Stimulated activated CD4-positive, alpha-beta T cell treated with anti-CD3 and anti-CD28 coated beads, Interleukin-1b, Interleukin-23, amount 100 ng/mL, for 1 hour (primary cell): ENCODE results near the gene NGB.
"Not testable (repeated sequence)": the region's sequence is repeated elsewhere in the genome, so short reads cannot be mapped to it uniquely, and the experiment has no call there.

ENCODE experiments used
- DNase-seq, 2 donors: peaks; one replicate each; pipeline ENCODE4 v3.0.0-alpha.2; 2020; ENCODE audit warnings: low read depth in 2 of 2

The NGB gene

GRCh38 chr14:77296155-77296554, 25.1 kb upstream of the NGB start:
- no peak for DNase-seq

GRCh38 chr14:77290705-77291104, 19.7 kb upstream of the NGB start:
- DNase-seq, result no peak

- no peak for DNase-seq
These were observed 15.6 kb upstream of the NGB start for GRCh38 chr14:77286576-77286975.

- no peak for DNase-seq
These were observed 13.5 kb upstream of the NGB start for GRCh38 chr14:77284466-77284865.

- no peak for DNase-seq
These were observed 13.1 kb upstream of the NGB start for GRCh38 chr14:77284066-77284465.

GRCh38 chr14:77281852-77282410, 10.9 kb upstream of the NGB start:
- no peak for DNase-seq

GRCh38 chr14:77280921-77281320, 9.9 kb upstream of the NGB start:
- not testable (repeated sequence) for DNase-seq

- no peak for DNase-seq
These were observed 8.7 kb upstream of the NGB start for GRCh38 chr14:77279719-77280118.

GRCh38 chr14:77278461-77279230, 7.6 kb upstream of the NGB start:
- no peak for DNase-seq

- DNase-seq, result no peak
These were observed 6.0 kb upstream of the NGB start for GRCh38 chr14:77276959-77277358.

- no peak for DNase-seq
These were observed 5.4 kb upstream of the NGB start for GRCh38 chr14:77276295-77276935.

- DNase-seq, result no peak
These were observed 4.6 kb upstream of the NGB start for GRCh38 chr14:77275601-77276017.

GRCh38 chr14:77275041-77275580, 4.1 kb upstream of the NGB start:
- DNase-seq, result no peak

- DNase-seq, result no peak
These were observed 2.8 kb upstream of the NGB start for GRCh38 chr14:77273796-77274195.

GRCh38 chr14:77272261-77272660, 1.3 kb upstream of the NGB start:
- no peak for DNase-seq

GRCh38 chr14:77270361-77271112, 469 bp downstream of the NGB start:
- no peak for DNase-seq

- no peak for DNase-seq
These were observed 1.9 kb downstream of the NGB start for GRCh38 chr14:77268989-77269600.

GRCh38 chr14:77267937-77268699, 2.9 kb downstream of the NGB start:
- no peak for DNase-seq

- DNase-seq, result no peak
These were observed 4.7 kb downstream of the NGB start for GRCh38 chr14:77266336-77266735.

- no peak for DNase-seq
These were observed 5.3 kb downstream of the NGB start for GRCh38 chr14:77265561-77266335.
